Measurements from ENCODE around the gene SLC16A13. TPM values are rescaled to one million over a fixed set of nuclear protein-coding genes. Genes with fewer than 3 reads are reported as not detected.
"Not testable (repeated sequence)": the region's sequence is repeated elsewhere in the genome, so short reads cannot be mapped to it uniquely, and the experiment has no call there.

SLC16A13 gene
- total RNA-seq, result 12.4 and 13.5 TPM in 2 replicates

- peak; percentile 100 for DNase-seq
- Mint-ChIP-seq H3K27me3 (no peaks in the 10 kb centered on the region), H3K4me1 (peaks cover 51% of the 10 kb centered on the region), H3K36me3 (ENCODE audit: low read depth) (peaks cover 8% of the 10 kb centered on the region), H3K27ac (peak within 1 kb of the TSS; percentile 99), H3K4me3 (peak within 1 kb of the TSS; percentile 98), H3K9me3 (no peaks in the 10 kb centered on the region)
- intact Hi-C loops (cut with micrococcal nuclease), result loop anchor here (1.0 to 5.0 kb wide), 3 partner anchors 12 to 272 kb away; partner anchors contain the start of genes BCL6B and EIF5A
Observed at GRCh38 chr17:7035591-7036368, at the start of gene SLC16A13. Gene SLC16A13 (plus strand): TSS chr17:7036015. CDS start chr17:7036383, 368 bp downstream.

DNA sequence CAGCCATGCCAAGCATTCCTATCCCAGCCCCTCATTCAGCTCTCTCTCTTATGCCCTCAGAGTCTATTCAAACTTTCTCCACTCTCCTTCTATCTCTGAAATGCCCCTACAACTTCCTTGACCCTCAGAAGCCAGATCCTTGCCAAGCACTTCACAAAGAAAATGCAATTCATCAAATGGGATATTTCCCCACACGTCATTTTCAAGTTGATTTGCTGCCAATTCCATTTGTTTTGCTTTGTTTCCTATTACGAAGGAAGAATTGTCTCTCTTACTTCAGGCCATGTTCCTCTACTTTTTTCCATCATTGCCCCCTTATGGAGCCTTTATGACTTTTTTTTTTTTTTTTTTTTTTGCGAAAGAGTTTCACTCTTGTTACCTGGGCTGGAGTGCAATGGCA is 49.1 kb upstream of the SLC16A13 start:
- H3K36me3 Mint-ChIP-seq (ENCODE audit: low read depth), result no peaks in the 10 kb centered on the region
- no peaks in the 10 kb centered on the region for H3K4me1 Mint-ChIP-seq
- no peaks in the 10 kb centered on the region for H3K9me3 Mint-ChIP-seq
- no peaks in the 10 kb centered on the region for H3K27me3 Mint-ChIP-seq
- no peak for DNase-seq
- no peak overlapping the region for H3K27ac Mint-ChIP-seq
- H3K4me3 Mint-ChIP-seq, result no peak overlapping the region
- intact Hi-C loops (cut with micrococcal nuclease), result no loop called here

GRCh38 chr17:6989779-6990178 is 46.0 kb upstream of the SLC16A13 start:
- H3K4me3 Mint-ChIP-seq, result no peak overlapping the region
- H3K4me1 Mint-ChIP-seq, result no peaks in the 10 kb centered on the region
- H3K27ac Mint-ChIP-seq, result no peak overlapping the region
- intact Hi-C loops (cut with micrococcal nuclease), result no loop called here
- no peaks in the 10 kb centered on the region for H3K27me3 Mint-ChIP-seq
- no peak for DNase-seq
- H3K9me3 Mint-ChIP-seq, result no peaks in the 10 kb centered on the region
- H3K36me3 Mint-ChIP-seq (ENCODE audit: low read depth), result peaks cover 5% of the 10 kb centered on the region

- H3K4me1 Mint-ChIP-seq; intact Hi-C loops (cut with micrococcal nuclease); H3K9me3 Mint-ChIP-seq; H3K27me3 Mint-ChIP-seq; H3K4me3 Mint-ChIP-seq; H3K27ac Mint-ChIP-seq; DNase-seq: not testable (repeated sequence)
- peaks cover 17% of the 10 kb centered on the region for H3K36me3 Mint-ChIP-seq (ENCODE audit: low read depth)
Observed at GRCh38 chr17:6993613-6994056, 42.2 kb upstream of the SLC16A13 start.

GRCh38 chr17:6994118-6994598 is 41.7 kb upstream of the SLC16A13 start:
- no peak overlapping the region for H3K4me3 Mint-ChIP-seq
- intact Hi-C loops (cut with micrococcal nuclease), result no loop called here
- peaks cover 2% of the 10 kb centered on the region for H3K4me1 Mint-ChIP-seq
- H3K36me3 Mint-ChIP-seq (ENCODE audit: low read depth), result peaks cover 18% of the 10 kb centered on the region
- no peaks in the 10 kb centered on the region for H3K27me3 Mint-ChIP-seq
- no peaks in the 10 kb centered on the region for H3K9me3 Mint-ChIP-seq
- no peak for DNase-seq
- H3K27ac Mint-ChIP-seq, result no peak overlapping the region

DNA sequence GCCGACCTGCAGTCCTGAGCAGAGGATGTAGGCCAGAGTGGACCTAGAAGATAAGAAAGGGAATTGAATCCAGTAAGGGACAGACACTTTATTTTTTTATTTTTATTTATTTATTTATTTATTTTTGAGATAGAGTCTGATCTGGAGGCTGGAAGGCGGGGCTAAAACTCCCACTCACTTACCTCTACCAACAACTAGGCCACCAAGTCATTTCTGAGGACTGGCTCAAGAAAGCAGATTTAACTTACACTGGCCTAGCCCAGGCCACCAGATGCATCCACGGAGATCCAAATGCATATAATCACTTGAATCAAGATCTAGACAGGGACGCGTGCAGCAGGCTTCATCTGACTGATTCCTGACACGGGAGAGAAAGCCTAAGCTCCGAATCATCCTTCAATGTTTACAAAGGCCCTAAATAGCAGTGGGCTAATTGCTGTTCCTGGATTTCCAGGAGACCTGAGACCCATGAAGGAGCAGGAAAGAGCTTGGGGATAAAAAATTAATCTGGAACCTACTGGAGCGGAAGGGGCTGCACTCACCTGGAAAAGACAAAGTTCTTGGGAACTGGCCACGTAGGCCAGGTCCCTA is 41.1 kb upstream of the SLC16A13 start:
- intact Hi-C loops (cut with micrococcal nuclease), result no loop called here
- Mint-ChIP-seq H3K36me3 (ENCODE audit: low read depth) (peaks cover 24% of the 10 kb centered on the region), H3K9me3 (no peaks in the 10 kb centered on the region), H3K4me3 (no peak overlapping the region), H3K4me1 (peaks cover 2% of the 10 kb centered on the region), H3K27me3 (no peaks in the 10 kb centered on the region), H3K27ac (no peak overlapping the region)
- DNase-seq, result no peak

DNA sequence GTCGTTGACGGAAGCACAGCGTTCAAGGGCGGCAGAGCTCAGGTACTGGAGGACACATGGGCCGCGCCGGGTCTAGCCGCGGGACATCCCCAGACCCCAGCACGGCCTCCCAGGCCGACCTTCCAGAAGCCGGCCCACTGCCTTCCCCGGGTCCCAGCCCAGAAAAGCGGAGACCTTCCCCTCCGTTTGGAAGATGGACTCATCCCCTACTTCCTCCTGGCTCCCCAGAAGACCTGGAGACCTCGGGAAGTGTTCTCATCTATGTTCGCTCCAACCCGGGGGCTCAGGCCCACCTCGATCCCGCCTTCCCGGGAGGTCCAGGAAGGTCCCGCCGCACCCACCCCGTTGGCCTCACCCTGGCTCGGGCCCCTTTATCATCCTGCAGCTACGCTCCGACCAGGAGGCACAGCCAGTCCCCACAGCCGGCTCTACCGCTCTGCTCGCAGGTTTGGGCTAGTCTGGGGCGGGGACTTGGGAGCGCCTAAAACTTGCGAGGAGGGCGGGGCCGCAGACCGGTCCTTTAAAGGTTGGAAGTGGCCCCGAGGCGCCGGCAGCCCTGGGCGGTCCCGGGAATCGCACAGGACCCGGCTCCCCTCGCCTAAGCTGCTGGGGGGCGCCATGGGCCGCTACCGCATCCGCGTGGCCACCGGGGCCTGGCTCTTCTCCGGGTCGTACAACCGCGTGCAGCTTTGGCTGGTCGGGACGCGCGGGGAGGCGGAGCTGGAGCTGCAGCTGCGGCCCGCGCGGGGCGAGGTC is 40.1 kb upstream of the SLC16A13 start, which contains the start of gene ALOX12:
ALOX12 (plus strand) TSS at position 550 of the 756 bp plus-strand sequence; CDS start at position 619, 69 bp downstream.
- no peak within 1 kb of the TSS for H3K27ac Mint-ChIP-seq
- DNase-seq, result no peak
- intact Hi-C loops (cut with micrococcal nuclease), result no loop called here
- no peaks in the 10 kb centered on the region for H3K9me3 Mint-ChIP-seq
- peaks cover 2% of the 10 kb centered on the region for H3K4me1 Mint-ChIP-seq
- H3K4me3 Mint-ChIP-seq, result no peak within 1 kb of the TSS
- no peaks in the 10 kb centered on the region for H3K27me3 Mint-ChIP-seq
- H3K36me3 Mint-ChIP-seq (ENCODE audit: low read depth), result peaks cover 24% of the 10 kb centered on the region

DNA sequence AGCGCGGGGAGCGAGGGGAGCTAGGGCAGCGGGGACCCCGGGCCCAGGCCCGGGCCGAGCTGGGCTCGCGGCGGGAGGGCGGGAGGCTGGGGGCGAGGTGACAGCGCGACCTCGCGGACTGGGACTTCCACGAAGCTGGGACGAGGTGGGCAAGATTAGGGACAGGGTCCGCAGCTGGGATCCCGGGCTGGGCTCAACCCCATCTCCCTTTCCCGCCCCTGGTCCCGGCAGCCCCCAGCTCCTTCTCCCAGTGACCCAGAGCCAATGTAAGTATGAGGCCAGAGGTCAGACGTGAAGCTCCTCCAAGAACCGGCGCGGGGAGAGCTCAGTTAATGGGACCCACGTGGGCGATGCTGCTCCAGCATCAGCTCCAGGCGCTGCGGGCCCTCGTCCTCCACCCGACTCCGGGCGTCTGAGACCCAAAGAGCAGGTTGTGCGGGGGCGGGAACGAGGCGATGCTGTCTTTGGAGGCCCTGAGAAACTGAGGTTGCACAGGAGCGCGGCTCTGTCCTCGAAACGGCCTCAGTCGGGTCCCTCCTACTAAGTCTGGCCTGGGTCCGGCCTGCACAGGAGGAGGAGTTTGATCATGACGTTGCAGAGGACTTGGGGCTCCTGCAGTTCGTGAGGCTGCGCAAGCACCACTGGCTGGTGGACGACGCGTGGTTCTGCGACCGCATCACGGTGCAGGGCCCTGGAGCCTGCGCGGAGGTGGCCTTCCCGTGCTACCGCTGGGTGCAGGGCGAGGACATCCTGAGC is 39.4 kb upstream of the SLC16A13 start:
- peaks cover 28% of the 10 kb centered on the region for H3K36me3 Mint-ChIP-seq (ENCODE audit: low read depth)
- no peaks in the 10 kb centered on the region for H3K27me3 Mint-ChIP-seq
- intact Hi-C loops (cut with micrococcal nuclease), result no loop called here
- H3K9me3 Mint-ChIP-seq, result no peaks in the 10 kb centered on the region
- no peak overlapping the region for H3K27ac Mint-ChIP-seq
- H3K4me3 Mint-ChIP-seq, result no peak overlapping the region
- peaks cover 2% of the 10 kb centered on the region for H3K4me1 Mint-ChIP-seq
- no peak for DNase-seq

DNA sequence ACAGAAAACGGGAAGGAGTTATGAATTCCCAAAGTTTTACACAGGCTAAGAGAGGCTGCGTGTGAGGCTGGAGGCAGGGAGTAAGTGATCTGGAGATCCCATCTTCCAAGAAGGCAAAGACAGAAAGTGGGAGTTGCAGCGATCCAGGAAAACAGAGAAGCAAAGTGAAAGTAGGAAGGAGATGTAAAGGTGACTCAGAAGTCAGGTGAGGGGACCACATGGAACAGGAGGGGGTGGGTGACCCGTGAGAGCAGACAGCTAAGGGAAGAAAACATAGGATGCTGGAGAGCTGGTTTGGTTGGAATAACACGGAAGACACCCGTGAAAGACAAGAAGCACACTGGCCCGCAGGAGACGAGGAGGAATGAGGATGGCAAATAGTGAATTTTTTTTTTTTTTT is 38.6 kb upstream of the SLC16A13 start:
- intact Hi-C loops (cut with micrococcal nuclease), result no loop called here
- Mint-ChIP-seq H3K36me3 (ENCODE audit: low read depth) (peaks cover 32% of the 10 kb centered on the region), H3K27me3 (no peaks in the 10 kb centered on the region), H3K4me1 (peaks cover 2% of the 10 kb centered on the region), H3K9me3 (no peaks in the 10 kb centered on the region), H3K4me3 (no peak overlapping the region), H3K27ac (no peak overlapping the region)
- no peak for DNase-seq

GRCh38 chr17:6998855-6999508 is 36.8 kb upstream of the SLC16A13 start:
- no peaks in the 10 kb centered on the region for H3K9me3 Mint-ChIP-seq
- no peak for DNase-seq
- no peak overlapping the region for H3K27ac Mint-ChIP-seq
- H3K4me1 Mint-ChIP-seq, result peaks cover 2% of the 10 kb centered on the region
- intact Hi-C loops (cut with micrococcal nuclease), result no loop called here
- no peak overlapping the region for H3K4me3 Mint-ChIP-seq
- no peaks in the 10 kb centered on the region for H3K27me3 Mint-ChIP-seq
- H3K36me3 Mint-ChIP-seq (ENCODE audit: low read depth), result peaks cover 36% of the 10 kb centered on the region

DNA sequence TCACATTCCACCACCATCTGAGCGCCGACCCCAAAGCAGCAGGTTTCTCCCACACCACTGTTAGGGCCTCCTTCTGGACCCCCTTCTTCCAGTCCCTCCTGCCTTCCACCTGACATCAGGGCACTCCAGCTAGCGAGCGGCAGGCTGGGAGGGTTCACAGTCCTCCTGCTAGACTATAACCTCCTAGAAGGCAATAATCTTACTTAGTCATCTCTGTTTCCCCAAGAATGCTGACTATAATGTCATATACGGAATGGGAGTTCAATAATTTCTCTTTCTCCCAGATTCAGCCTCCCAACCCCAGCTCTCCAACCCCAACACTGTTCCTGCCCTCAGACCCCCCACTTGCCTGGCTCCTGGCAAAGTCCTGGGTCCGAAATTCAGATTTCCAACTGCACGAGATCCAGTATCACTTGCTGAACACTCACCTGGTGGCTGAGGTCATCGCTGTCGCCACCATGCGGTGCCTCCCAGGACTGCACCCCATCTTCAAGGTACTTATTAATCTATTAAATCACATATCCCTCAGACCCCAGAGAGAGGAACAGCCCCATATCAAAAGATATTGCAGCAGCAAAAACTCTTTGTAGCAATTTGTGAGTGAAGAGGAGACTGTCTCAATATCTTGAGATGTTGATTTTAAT is 34.4 kb upstream of the SLC16A13 start:
- H3K4me3 Mint-ChIP-seq, result no peak overlapping the region
- intact Hi-C loops (cut with micrococcal nuclease), result loop anchor here (5.0 kb wide), 1 partner anchor 334 kb away; no protein-coding TSS in a partner anchor
- peaks cover 32% of the 10 kb centered on the region for H3K36me3 Mint-ChIP-seq (ENCODE audit: low read depth)
- peak; percentile 81 for DNase-seq
- H3K27me3 Mint-ChIP-seq, result no peaks in the 10 kb centered on the region
- peaks cover 10% of the 10 kb centered on the region for H3K4me1 Mint-ChIP-seq
- no peaks in the 10 kb centered on the region for H3K9me3 Mint-ChIP-seq
- H3K27ac Mint-ChIP-seq, result no peak overlapping the region

- peaks cover 31% of the 10 kb centered on the region for H3K36me3 Mint-ChIP-seq (ENCODE audit: low read depth)
- no peak overlapping the region for H3K27ac Mint-ChIP-seq
- no peak for DNase-seq
- H3K4me3 Mint-ChIP-seq, result no peak overlapping the region
- no peaks in the 10 kb centered on the region for H3K9me3 Mint-ChIP-seq
- H3K27me3 Mint-ChIP-seq, result no peaks in the 10 kb centered on the region
- H3K4me1 Mint-ChIP-seq, result peaks cover 14% of the 10 kb centered on the region
- intact Hi-C loops (cut with micrococcal nuclease), result loop anchor here (5.0 kb wide), 1 partner anchor 335 kb away; no protein-coding TSS in a partner anchor
Observed at GRCh38 chr17:7002288-7003047, 33.3 kb upstream of the SLC16A13 start.

Data from activated CD4-positive, alpha-beta T cell treated with anti-CD3 and anti-CD28 coated beads, Interleukin-2, amount 10 ng/mL, durations not matched to agents 24 days and 14 days (primary cell).